GM19395 (cell line): Measurements from ENCODE around the gene ITGA1.
"Not testable (repeated sequence)": the region's sequence is repeated elsewhere in the genome, so short reads cannot be mapped to it uniquely, and the experiment has no call there.

Experiments
- ATAC-seq: cut with Tn5 transposase; IDR thresholded peaks from one replicate; pipeline ENCODE4 v1.9.1; 2021; ENCODE audit warnings: mild to moderate bottlenecking, moderate library complexity; ENCODE audit not compliant: unreplicated experiment

ITGA1 gene

DNA sequence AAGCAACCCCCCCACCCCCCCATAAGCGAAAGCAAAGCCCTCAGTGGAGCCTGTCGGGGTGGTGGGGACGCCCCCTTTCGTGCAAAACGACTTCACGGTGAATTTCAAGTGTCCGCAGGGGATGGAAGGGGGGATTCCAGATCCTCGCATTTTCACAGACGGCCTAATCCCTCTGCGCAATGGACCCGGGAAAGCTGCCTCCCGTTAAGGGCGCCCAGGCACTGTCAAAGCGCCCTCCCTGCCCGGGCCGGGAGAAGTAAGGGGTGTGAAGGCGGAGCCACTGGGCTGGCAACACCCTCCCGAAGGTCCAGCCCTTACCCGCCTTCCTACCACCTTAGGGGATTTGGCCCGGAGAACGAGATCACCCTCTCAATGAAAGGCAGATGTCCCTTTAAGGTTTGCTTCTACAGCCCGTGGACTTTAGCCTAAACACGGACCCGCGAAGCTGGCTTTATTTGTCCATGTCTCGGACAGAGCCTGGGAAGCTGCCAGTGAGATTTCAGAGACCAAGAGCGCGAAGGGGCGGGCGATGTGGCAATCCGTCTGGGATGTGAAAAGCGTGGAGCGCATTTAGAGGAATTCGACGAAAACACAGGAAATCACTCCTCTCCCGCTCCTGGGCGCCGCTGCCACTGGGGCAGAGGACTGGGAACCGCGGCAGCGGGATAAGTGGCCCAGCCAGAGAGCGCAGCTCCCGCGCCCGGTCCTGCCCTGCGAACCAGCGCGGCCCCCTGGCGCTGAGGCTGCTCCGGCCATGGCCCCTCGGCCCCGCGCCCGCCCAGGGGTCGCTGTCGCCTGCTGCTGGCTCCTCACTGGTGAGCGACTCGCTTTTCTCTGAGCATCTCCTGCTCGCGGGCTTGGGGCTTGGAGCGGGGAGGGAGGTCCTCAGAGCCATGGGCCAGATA is at the start of gene ITGA1, which contains the start of gene PELO:
TSS of gene ITGA1 (plus strand) at position 317 of the 905 bp plus-strand sequence. CDS start at position 755, 438 bp downstream.
TSS of gene PELO (plus strand) at position 317 of the 905 bp plus-strand sequence. CDS start 12,479 bp downstream, outside the sequence.
- peak; percentile 75 for ATAC-seq

DNA sequence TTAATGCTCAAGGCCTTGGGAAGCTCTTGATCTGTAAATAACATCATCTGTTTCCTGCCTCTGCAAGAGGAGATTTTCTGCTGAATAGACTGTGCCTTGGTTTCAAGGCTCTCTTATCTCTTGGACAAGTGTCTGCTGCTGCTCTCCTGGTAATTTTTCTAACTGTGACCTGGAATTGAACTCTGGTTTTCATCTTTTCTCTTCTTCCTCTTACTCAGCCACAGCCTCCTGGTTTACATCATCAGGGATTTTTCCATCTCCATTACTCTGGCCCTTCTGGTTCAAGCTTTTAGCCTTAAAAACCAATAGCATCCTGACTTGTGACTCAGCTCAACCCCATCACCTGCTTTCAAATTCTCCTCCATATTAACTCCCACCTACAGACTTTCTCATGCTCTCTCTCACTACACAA is 49.6 kb upstream of the ITGA1 start:
- peak; percentile 83 for ATAC-seq

DNA sequence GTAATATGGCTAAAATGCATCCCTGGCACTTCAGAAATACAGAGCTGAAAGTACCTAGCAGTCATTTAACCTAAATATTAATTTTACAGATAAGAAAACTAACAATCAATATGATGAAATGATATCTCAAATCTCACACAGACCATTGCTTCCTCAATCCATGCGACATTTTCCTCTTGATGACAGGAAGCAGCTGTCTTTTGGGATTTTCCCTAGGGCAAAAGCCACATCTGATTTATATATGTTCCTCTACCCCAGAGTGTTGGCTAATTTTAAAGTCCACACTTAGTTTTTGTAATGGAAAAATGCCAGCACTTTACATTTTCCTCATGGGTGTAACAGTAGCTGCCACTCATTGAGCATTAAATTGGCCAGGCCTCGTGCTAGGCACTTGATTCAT is 47.7 kb upstream of the ITGA1 start:
- ATAC-seq, result no peak

DNA sequence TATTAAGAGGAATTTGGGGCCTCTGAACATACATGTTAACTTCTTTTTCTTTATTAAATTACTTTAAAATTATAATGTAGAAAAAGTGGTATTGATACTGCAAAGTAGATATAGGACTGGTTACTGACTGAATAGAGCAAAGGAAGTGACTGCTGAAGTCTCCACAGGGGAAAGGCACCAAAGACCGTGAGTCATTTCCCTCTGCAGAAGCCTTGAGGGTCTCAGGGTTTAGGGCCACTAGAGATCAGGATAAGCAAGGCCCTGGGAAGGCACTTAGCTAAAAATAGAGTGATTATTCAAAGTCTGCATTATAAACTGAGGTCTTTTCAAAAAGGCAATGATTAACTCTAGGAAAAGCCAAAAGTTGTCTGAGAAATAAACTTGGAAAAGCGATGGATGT is 44.7 kb upstream of the ITGA1 start:
- ATAC-seq, result no peak

DNA sequence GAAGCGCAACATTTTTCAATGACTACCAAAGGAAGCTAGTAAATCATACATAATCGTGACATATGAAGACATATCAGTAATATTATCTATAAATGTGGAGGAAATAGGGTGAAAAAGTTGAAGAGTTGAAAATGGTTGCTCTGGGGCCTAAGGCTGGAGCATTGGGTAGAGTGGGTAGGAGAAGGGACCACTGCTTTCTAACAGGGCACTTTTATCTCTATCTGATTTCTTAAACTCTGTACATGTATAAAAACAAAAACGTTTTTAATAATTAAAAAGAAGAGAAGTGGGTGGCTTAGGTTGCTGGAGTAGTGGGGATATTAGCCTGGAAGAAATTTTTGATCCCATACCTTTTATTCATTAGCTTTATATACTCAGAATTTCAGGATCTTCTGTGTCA is 44.2 kb upstream of the ITGA1 start:
- no peak for ATAC-seq

DNA sequence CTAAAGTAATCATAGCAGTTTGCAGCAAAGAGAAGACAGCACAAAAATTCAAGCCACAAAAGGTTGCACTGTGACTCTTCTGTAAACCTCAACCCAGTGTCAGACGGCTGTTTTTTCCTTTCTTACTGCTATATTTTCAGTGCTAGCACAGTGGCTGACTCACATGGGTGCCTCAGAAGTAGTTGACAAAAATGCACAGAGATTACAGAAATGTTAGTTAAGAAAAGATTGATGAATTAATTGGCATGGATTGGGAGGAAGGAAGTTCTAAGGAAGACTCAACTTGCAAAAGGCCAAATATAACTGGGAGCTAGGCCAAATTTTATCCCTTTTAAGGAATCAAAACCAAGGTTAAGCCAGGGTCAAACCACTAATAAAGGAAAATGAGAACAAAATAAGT is 43.7 kb upstream of the ITGA1 start:
- peak; percentile 84 for ATAC-seq

DNA sequence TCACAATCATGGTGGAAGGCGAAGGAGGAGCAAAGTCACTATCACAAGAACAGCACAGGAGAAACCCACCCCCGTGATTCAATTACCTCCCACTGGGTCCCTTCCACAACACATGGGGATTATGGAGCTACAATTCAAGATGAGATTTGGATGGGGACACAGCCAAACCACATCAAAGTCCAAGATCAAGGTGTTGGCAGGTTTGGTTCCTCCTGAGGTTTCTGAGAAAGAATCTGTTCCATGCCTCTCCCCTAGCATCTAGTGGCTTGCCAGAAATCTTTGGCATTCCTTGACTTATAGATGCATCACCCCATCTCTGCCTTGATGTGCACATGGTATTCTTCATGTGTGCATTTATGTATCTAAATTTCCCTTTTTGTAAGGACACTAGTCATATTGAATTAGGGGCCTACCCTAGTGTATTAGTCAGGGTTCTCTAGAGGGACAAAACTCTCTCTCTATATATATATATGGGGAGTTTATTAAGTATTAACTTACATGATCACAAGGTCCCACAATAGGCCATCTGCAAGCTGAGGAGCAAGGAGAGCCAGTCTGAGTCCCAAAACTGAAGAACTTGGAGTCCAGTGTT is 42.8 kb upstream of the ITGA1 start:
- ATAC-seq, result not testable (repeated sequence)

DNA sequence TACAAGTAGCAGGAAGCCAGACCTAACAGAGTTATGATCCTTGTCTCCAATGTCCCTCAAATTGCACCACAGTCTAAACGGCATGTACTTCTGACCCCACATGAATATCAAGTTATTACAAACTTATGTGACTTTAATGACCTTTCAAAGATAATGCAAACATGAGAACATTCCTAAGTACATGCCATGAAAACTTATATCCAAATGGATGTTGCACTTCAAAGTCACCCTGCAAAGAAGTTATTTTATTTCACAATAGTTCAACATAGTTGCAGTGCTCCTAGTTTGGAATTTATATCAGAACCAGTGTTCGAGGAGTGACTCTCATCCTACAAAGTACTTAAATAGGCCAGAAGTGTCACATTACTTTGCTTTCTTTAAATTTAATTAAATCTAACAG is 41.2 kb upstream of the ITGA1 start:
- ATAC-seq, result no peak

DNA sequence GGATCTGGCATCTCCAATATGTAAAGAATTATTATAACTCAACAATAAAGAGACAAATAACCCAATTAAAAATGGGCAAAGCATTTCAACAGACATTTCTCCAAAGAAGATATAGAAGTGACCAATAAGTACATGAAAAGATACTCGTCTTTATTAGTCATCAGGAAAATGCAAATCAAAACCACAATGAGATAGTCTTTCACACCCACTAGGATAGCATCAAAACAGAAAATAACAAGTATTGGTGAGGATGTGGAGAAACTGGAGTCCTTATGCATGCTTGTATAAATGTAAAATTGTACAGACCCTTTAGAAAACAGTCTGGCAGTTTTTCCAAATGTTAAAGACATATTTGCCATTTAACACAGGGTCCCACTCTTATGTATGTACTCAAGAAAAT is 39.1 kb upstream of the ITGA1 start:
- ATAC-seq, result no peak

DNA sequence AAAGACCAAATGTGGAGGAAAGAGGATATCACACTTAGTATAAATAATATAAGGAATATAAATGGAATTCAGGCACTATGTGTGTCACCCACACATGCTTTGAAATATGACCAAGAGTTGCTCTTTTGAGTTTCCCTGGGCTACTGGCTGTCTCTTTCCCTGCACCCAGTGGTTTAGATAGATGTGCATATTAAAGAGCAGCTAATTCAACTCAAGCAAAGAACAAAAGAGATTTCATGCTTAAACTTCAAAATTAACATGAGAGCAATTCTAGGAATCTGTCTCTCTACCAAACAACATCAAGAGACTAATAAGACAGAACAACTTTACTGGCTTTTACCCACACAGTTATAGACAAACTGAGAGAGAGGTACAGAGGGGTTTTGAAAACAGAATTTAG is 38.0 kb upstream of the ITGA1 start:
- no peak for ATAC-seq

DNA sequence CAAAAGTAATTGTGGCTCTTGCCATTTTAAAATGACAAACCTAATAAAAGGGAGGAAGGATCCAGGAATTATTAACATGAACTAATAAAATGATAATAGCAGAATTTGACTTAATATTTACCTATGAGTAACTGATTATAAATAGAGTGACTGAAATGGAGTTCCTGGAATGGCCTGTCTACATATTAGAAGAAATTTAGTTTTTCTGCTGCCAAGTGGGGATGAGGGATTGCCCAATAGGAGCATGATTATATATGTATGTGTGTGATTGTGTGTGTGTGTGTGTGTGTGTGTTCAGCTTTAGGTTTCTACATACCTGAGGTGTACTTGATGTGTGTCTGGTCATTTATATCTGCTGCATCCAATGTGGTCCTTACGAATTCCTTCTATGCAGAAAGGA is 36.6 kb upstream of the ITGA1 start:
- ATAC-seq, result no peak

DNA sequence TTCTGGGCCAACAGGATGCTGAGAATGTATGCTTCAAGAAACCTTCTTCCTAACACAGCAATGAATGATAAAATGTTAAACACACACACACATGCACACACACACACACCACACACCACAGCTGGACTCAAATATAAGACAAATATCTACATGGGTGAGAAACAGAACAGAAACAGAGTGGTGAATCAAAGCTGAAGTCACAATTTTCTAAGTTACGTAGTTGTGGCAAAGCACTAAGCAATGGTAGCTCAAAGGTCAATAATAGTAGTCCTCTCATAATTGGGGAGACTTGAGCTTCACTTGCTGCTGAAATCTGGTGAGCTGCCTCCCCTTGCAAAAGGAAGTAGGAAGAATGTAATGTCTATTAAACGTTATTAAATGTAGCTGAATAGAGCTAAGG is 33.7 kb upstream of the ITGA1 start:
- ATAC-seq, result no peak

DNA sequence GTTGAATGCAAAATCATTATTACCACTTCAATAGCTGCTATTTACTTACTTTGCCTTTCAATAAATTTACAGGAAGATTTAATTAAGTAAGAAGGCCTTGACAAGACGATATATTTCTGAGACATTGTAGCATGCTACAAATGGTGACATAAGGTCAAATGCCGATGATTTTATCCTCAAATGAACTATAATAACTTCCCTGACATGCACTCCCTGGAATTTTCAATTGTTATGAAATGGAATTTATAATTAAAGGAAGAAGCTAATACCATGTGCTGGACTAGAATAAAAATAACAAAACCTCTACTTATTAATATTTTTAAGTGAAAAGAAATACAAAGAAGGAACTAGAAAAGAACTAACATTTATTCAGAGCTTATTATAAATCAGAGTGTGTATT is 30.2 kb upstream of the ITGA1 start:
- no peak for ATAC-seq

DNA sequence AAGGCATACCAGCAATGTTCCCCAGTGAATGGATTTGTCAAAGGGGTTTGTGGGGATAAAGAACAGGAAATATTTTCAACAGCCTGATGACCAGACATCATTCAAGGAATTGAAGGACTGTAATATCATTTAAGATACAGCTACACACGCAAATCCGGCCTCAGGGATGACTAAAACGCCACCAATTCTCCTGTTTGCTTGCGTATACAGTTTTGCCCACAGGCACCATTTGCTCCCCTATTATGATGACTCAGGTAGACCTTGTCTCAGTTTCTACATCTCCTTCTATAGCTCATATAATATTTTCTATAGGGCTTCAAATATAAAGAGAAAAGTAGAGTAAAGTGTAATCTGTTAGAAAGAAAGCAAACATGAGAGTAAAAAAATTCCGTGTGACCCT is 29.7 kb upstream of the ITGA1 start:
- ATAC-seq, result no peak

DNA sequence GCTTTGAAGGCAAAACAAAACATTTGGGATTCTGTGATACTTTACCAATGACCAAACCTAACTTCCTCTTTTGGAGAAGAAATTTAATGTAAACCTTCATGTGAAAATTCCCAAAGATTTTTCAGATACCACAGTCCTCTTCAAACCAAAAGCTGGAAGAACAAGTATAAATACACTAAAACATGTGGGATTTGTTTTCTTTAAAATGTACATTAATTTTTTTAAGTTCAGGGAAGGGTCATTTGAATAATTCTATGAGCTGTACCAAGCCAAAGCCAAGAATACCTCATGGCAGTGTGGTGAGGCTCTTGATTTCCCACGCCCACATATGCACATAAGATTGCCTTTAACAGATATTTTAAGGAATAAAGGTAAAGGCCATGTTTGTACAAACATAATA is 28.4 kb upstream of the ITGA1 start:
- no peak for ATAC-seq

DNA sequence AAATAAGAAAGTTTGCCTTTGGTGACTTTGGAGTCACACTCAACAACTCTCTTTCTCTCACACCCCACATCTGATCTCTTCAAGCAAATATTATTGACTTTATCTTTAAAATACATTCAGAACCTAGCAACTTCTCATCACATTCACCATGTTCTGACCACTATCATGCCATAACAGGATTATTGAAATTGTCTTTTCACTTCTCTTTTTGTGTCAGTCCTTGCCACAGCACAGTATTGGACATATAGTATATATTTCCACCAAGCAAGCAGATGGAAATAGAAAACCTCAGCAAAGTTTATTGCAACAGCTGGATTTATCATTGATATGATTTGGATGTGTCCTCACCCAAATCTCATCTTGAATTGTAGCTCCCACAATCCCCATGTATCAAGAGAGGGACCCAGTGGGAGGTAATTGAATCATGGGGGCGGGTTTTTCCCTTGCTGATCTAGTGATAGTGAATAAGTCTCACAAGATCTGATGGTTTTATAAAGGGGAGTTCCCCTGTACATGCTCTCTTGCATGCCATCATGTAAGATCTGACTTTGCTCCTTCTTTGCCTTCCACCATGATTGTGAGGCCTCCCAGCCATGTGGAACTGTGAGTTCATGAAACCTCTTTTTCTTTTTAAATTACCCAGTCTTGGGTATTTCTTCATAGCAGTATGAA is 26.9 kb upstream of the ITGA1 start:
- ATAC-seq, result peak; percentile 84

DNA sequence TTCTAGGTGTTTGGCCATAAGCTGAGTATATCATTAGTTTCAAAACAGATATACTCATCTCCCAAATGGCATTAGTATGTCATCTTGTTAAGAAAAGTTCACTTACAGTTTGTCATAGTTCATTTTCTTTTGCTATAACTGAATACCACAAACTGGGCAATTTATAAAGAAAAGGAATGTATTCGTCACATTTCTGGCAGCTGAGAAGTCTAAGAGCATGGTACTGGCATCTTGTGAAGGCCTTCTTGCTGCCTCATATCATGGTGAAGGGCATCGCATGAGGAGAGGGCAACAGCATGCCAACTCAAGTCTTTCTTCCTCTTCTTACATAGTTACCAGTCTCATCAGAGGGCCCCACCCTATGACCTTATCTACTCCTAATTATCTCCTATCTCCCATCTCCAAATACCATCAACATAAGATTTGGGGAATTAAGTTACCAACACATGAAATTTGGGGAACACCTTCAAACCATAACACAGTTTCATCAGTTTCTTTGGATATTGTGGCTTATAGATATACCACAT is 20.4 kb upstream of the ITGA1 start:
- ATAC-seq, result no peak

DNA sequence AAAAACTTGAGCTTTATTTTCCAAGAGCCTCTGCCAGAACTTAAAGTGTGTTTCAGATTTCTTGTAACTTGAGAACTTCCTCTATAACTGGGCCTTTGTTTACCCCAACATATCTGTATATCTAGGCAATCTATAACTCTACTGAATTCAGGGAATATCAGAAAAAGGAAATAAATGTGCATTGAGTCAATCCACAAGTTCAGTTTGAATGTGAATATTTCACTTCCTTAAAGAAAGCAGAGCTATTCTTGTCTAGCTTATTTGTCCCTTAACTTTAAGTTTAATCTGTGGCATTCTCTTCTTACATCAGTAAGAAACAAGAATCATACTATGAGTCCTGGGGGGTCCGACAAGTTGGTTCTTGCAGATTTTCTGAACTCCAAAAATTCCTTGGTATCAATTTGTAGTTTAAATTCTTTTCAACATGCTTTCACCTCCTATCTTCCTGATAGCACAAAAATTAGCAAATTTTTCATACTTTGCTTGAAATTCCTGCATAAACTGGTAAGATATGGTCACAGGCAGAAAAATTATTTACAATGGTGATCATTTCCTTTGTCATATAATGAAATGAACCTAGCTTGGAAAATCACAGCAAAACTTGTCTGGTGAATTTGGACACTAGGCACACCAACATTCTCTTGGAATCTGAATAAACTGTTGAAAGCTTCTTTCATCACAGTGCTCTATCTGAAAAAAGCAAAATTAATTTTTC is 19.8 kb upstream of the ITGA1 start:
- ATAC-seq, result peak; percentile 46

DNA sequence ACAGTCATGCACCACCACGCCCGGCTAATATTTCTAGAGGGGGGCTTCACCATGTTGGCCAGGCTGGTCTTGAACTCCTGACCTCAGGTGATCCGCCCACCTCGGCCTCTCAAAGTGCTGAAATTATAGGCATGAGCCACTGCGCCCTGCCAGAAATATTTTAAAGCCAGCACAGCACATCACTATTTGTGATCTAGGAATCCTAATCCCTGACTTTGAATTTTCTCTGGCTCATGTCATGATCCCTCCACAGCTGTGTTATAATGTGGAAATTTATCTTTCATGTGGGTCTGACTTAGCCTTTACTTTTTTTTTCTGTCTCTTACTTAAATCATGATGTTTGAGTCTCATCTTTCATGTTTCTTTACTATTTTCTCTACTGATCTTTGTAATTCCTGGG is 18.7 kb upstream of the ITGA1 start:
- ATAC-seq, result no peak

DNA sequence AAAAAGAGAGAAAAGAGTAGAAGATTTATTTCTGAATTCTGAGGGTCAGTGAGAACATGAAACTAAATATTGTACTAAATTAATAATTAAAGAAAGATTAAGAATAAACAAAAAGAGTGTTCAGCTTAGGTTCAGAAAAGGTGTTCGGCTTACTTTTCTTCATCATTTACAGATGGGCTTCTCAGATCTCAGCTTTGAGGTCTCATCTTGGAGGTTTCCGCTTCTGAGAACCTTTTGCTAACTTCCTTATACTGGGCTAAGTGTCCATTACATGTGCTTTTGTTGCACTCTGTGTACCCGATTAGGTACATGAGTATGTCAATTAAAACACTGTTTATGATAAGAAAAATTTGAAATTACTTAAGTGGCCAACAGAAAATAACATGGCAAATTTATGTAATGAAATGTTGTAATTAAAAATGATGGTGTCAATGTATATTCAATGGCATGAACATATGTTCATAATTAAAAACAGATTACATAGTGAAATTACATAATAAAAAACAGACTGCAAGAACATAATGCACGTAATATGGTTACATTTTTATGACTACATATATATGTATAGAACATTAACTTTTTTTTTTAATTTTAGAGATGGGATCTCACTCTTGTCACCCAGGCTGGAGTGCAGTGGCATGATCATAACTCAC is 17.3 kb upstream of the ITGA1 start:
- no peak for ATAC-seq
